Neural cell (in vitro differentiated cells): ENCODE data around the gene GFPT2. TPM values are rescaled to one million over a fixed set of nuclear protein-coding genes. Genes with fewer than 3 reads are reported as not detected.

Source experiments
- H2AFZ ChIP-seq: fragments of 200-600, 300-800 bp; sonication (generic), shearing (Covaris generic); 2 replicates; pipeline ENCODE4 v1.6.0; 2014; ENCODE audit warnings: low read depth, mild to moderate bottlenecking, antibody characterized with exemption, low read length, moderate library complexity
- H3F3A ChIP-seq: fragments of 200-600 bp; shearing (Covaris generic); 2 replicates; pipeline ENCODE4 v1.6.1; 2016; ENCODE audit warnings: mild to moderate bottlenecking, moderate library complexity, mixed read lengths, antibody characterized with exemption, low read length; ENCODE audit not compliant: insufficient read depth, poor library complexity, severe bottlenecking
- H3K27ac ChIP-seq: fragments of 200-600, 300-800 bp; sonication (generic), shearing (Covaris generic); 2 replicates; pipeline ENCODE4 v1.5.1; 2014; ENCODE audit warnings: mild to moderate bottlenecking, low read length, moderate library complexity
- H3K27me3 ChIP-seq: fragments of 300-800, 200-600 bp; sonication (generic), shearing (Covaris generic); 2 replicates; pipeline ENCODE4 v1.6.0; 2014; ENCODE audit warnings: mild to moderate bottlenecking, low read depth, low read length, moderate library complexity; ENCODE audit not compliant: insufficient read depth
- H3K36me3 ChIP-seq: fragments of 300-800, 200-600 bp; sonication (generic), shearing (Covaris generic); 2 replicates; pipeline ENCODE4 v1.5.1; 2014; ENCODE audit warnings: mild to moderate bottlenecking, antibody characterized with exemption, low read length, moderate library complexity; ENCODE audit not compliant: insufficient read depth
- H3K4me2 ChIP-seq: fragments of 300-800, 200-600 bp; sonication (generic), shearing (Covaris generic); 2 replicates; pipeline ENCODE4 v1.6.0; 2014; ENCODE audit warnings: mild to moderate bottlenecking, low read length
- H3K4me3 ChIP-seq: fragments of 300-800, 200-600 bp; sonication (generic), shearing (Covaris generic); 2 replicates; pipeline ENCODE4 v1.5.1; 2014; ENCODE audit warnings: mild to moderate bottlenecking, low read length, moderate library complexity
- H3K79me2 ChIP-seq: fragments of 200-600 bp; shearing (Covaris generic); replicated peaks from 2 replicates; pipeline ENCODE4 v1.6.0; 2014; ENCODE audit warnings: mild to moderate bottlenecking, low read length, moderate library complexity; ENCODE audit not compliant: insufficient read depth
- H3K9ac ChIP-seq: fragments of 300-800, 200-600 bp; sonication (generic), shearing (Covaris generic); 2 replicates; pipeline ENCODE4 v1.6.1; 2016; ENCODE audit warnings: mild to moderate bottlenecking, low read length, mixed read lengths
- H3K9me2 ChIP-seq: fragments of 200-600 bp; shearing (Covaris generic); 2 replicates; pipeline ENCODE4 v1.6.1; 2016; ENCODE audit warnings: mild to moderate bottlenecking, low read length, mixed read lengths; ENCODE audit not compliant: insufficient read depth
- H3K9me3 ChIP-seq: fragments of 200-600, 300-800 bp; sonication (generic), shearing (Covaris generic); 2 replicates; pipeline ENCODE4 v1.6.1; 2016; ENCODE audit warnings: mild to moderate bottlenecking, mixed run types, low read length, moderate library complexity, mixed read lengths
- H4K20me1 ChIP-seq: fragments of 200-600 bp; shearing (Covaris generic); 2 replicates; pipeline ENCODE4 v1.6.1; 2016; ENCODE audit warnings: mild to moderate bottlenecking, mixed run types; ENCODE audit not compliant: insufficient read depth
- EP300 ChIP-seq: fragments of 450-650 bp; conservative IDR thresholded peaks from 2 replicates; pipeline ENCODE4 v1.6.1; 2014; ENCODE audit warnings: antibody characterized with exemption, mild to moderate bottlenecking, moderate library complexity; ENCODE audit not compliant: poor library complexity, severe bottlenecking
- EZH2 ChIP-seq: fragments of 200-600, 300-800 bp; shearing (Covaris generic), sonication (generic); IDR thresholded peaks from 2 replicates; pipeline ENCODE4 v1.6.1; 2014; ENCODE audit warnings: antibody characterized with exemption, low read length, borderline replicate concordance, mild to moderate bottlenecking; ENCODE audit not compliant: insufficient read depth, poor library complexity, severe bottlenecking
- MXI1 ChIP-seq: fragments of 450-650 bp; conservative IDR thresholded peaks from 2 replicates; pipeline ENCODE4 v1.6.1; 2014; ENCODE audit warnings: antibody characterized with exemption, mild to moderate bottlenecking; ENCODE audit not compliant: poor library complexity, severe bottlenecking
- POLR2AphosphoS5 ChIP-seq: IDR thresholded peaks from 2 replicates; pipeline ENCODE4 v1.6.1; 2012
- RAD21 ChIP-seq: fragments of 450-650 bp; conservative IDR thresholded peaks from 2 replicates; pipeline ENCODE4 v1.6.1; 2014; ENCODE audit warnings: antibody characterized with exemption, mild to moderate bottlenecking, moderate library complexity
- SMC3 ChIP-seq: fragments of 450-650 bp; conservative IDR thresholded peaks from 2 replicates; pipeline ENCODE4 v1.6.1; 2014; ENCODE audit warnings: antibody characterized with exemption, mild to moderate bottlenecking, moderate library complexity; ENCODE audit not compliant: poor library complexity
- TAF1 ChIP-seq: IDR thresholded peaks from 2 replicates; pipeline ENCODE4 v1.6.1; 2012; ENCODE audit warnings: low read depth
- polyA plus RNA-seq: library from polyadenylated mRNA; depleted of rRNA; stranded (reverse); fragments of >200 nt; gene quantifications from 2 replicates; pipeline ENCODE4 v1.2.3, GENCODE V29; 2014
- TF ChIP-seq, protein P1 (sequence below): fragments of 450-650 bp; IDR thresholded peaks from 2 replicates; pipeline ENCODE4 v1.5.1; 2014; ENCODE audit warnings: antibody characterized with exemption, mild to moderate bottlenecking, moderate library complexity; ENCODE audit not compliant: poor library complexity, severe bottlenecking
- TF ChIP-seq, protein P2 (sequence below): IDR thresholded peaks from 2 replicates; pipeline ENCODE4 v1.6.1; 2012; ENCODE audit warnings: borderline replicate concordance

Gene GFPT2
- polyA plus RNA-seq, 1 donor from 2014 or later = 9.2 TPM

DNA sequence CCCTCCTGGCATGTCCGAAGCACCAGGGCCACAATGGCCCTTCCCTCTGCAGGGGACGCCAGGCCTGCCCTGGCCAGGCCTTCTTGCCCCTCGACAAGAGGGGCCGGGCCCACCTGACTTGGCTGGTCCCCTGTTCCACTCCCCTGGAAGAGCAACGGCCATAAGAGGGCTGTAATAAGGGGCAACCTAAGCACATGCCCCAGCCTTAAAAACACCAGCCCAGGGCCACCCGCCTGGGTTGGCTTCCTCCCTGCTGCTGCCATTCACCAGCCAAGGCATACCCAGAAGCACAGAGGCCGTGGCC is 8.5 kb downstream of the GFPT2 start:
- Histone ChIP-seq H3F3A (no peaks in the 10 kb centered on the region), H3K9me2 (no peaks in the 10 kb centered on the region), H4K20me1 (no peaks in the 10 kb centered on the region), H3K27ac (no peak overlapping the region), H3K9ac (no peak overlapping the region), H3K79me2 (no peaks in the 10 kb centered on the region), H3K36me3 (no peaks in the 10 kb centered on the region), H2AFZ (no peak overlapping the region), H3K27me3 (no peaks in the 10 kb centered on the region), H3K4me3 (no peak overlapping the region), H3K9me3 (no peaks in the 10 kb centered on the region), H3K4me2 (no peak overlapping the region)
- no peak for TF ChIP-seq RAD21
- TF ChIP-seq POLR2AphosphoS5 = no peak
- TF ChIP-seq SMC3 = no peak
- no peak for TF ChIP-seq MXI1
- no peak for TF ChIP-seq TAF1
- TF ChIP-seq EP300 = no peak
- TF ChIP-seq, protein P1, sequence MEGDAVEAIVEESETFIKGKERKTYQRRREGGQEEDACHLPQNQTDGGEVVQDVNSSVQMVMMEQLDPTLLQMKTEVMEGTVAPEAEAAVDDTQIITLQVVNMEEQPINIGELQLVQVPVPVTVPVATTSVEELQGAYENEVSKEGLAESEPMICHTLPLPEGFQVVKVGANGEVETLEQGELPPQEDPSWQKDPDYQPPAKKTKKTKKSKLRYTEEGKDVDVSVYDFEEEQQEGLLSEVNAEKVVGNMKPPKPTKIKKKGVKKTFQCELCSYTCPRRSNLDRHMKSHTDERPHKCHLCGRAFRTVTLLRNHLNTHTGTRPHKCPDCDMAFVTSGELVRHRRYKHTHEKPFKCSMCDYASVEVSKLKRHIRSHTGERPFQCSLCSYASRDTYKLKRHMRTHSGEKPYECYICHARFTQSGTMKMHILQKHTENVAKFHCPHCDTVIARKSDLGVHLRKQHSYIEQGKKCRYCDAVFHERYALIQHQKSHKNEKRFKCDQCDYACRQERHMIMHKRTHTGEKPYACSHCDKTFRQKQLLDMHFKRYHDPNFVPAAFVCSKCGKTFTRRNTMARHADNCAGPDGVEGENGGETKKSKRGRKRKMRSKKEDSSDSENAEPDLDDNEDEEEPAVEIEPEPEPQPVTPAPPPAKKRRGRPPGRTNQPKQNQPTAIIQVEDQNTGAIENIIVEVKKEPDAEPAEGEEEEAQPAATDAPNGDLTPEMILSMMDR = no peak
- TF ChIP-seq EZH2 = no peak
- TF ChIP-seq, protein P2, sequence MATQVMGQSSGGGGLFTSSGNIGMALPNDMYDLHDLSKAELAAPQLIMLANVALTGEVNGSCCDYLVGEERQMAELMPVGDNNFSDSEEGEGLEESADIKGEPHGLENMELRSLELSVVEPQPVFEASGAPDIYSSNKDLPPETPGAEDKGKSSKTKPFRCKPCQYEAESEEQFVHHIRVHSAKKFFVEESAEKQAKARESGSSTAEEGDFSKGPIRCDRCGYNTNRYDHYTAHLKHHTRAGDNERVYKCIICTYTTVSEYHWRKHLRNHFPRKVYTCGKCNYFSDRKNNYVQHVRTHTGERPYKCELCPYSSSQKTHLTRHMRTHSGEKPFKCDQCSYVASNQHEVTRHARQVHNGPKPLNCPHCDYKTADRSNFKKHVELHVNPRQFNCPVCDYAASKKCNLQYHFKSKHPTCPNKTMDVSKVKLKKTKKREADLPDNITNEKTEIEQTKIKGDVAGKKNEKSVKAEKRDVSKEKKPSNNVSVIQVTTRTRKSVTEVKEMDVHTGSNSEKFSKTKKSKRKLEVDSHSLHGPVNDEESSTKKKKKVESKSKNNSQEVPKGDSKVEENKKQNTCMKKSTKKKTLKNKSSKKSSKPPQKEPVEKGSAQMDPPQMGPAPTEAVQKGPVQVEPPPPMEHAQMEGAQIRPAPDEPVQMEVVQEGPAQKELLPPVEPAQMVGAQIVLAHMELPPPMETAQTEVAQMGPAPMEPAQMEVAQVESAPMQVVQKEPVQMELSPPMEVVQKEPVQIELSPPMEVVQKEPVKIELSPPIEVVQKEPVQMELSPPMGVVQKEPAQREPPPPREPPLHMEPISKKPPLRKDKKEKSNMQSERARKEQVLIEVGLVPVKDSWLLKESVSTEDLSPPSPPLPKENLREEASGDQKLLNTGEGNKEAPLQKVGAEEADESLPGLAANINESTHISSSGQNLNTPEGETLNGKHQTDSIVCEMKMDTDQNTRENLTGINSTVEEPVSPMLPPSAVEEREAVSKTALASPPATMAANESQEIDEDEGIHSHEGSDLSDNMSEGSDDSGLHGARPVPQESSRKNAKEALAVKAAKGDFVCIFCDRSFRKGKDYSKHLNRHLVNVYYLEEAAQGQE = no peak

DNA sequence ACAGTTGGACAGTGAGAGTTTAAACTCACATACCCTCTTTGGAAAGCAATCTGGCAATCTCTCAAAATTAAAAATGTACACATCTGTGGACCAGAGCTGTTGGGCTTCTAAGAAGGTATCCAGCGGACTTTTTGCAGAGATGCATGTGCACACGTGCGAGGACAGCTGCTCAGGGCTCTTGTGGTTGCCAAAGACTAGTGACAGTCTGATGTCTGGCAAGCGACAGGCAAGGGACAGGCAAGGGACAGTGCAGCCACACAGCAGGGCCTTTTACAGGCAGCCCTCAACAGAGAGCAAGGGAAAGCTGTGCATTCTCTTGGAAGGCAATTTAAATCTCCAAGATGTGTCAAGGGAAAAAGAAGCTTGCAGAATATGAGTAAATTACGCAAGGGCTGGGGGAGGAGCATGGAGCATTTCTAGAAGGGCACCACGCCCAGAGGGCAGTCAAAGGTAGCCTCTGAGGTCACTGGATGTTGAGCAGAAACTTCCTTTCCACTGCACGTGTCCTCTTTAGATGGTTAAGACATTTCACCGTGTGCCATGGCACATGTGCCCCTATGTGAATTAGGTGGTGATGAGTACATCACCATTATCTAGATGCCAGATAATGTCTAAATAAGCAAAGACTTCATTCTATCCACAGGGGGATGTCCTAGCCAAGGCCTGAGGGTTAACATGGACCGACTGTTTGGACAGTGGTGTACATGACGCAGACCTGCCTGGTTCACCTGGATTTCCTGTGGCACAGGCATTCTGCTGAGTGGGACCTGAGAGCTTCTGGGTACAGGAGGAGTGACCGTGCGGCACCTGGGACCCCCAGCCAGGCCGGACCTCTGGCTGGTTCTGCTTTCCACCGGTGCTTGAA is 9.1 kb downstream of the GFPT2 start:
- Histone ChIP-seq H3K9me3 (no peaks in the 10 kb centered on the region), H3K27me3 (no peaks in the 10 kb centered on the region), H4K20me1 (no peaks in the 10 kb centered on the region), H2AFZ (no peak overlapping the region), H3F3A (no peaks in the 10 kb centered on the region), H3K9me2 (no peaks in the 10 kb centered on the region), H3K4me2 (peak overlapping the region; percentile 19), H3K36me3 (no peaks in the 10 kb centered on the region), H3K9ac (no peak overlapping the region), H3K27ac (no peak overlapping the region), H3K79me2 (no peaks in the 10 kb centered on the region), H3K4me3 (peak overlapping the region; percentile 53)
- TF ChIP-seq, protein P2 = no peak
- TF ChIP-seq POLR2AphosphoS5 = no peak
- no peak for TF ChIP-seq SMC3
- TF ChIP-seq TAF1 = no peak
- no peak for TF ChIP-seq MXI1
- TF ChIP-seq RAD21 = no peak
- TF ChIP-seq, protein P1 = no peak
- no peak for TF ChIP-seq EP300
- no peak for TF ChIP-seq EZH2
